Bone marrow (tissue), 2 donors: ENCODE measurements around the gene OR10H3.
"Not testable (repeated sequence)": the region's sequence is repeated elsewhere in the genome, so short reads cannot be mapped to it uniquely, and the experiment has no call there.

ENCODE experiments used
- DNase-seq, 2 donors: peaks; one replicate each; lab custom pipeline; 2025; lab: John Stamatoyannopoulos, UW

Gene OR10H3

DNA sequence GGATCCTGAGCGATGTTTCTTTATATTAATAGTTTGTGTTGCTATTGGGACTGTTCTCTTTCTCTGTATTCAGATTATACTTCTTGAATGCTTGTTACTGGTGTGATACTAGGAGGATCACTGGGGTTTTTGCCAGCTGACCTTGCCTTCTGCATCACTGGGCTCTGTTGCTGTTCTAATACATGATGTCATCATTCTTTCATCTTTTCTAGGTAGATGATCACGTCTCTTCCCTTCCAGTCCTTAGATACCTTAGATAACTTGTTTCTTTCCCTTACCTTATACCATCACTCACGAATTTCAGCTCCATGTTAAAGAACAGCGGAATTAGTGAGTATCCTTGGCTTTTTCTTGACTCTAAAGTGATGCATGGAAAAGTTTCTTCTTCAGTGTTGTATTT, at the start of gene OR10H3:
OR10H3 (plus strand) TSS at position 264 of the 400 bp plus-strand sequence. CDS start 3,408 bp downstream, outside the sequence.
- DNase-seq, result no peak

GRCh38 chr19:15696654-15697194, 41.1 kb upstream of the OR10H3 start:
- DNase-seq, result no peak

DNA sequence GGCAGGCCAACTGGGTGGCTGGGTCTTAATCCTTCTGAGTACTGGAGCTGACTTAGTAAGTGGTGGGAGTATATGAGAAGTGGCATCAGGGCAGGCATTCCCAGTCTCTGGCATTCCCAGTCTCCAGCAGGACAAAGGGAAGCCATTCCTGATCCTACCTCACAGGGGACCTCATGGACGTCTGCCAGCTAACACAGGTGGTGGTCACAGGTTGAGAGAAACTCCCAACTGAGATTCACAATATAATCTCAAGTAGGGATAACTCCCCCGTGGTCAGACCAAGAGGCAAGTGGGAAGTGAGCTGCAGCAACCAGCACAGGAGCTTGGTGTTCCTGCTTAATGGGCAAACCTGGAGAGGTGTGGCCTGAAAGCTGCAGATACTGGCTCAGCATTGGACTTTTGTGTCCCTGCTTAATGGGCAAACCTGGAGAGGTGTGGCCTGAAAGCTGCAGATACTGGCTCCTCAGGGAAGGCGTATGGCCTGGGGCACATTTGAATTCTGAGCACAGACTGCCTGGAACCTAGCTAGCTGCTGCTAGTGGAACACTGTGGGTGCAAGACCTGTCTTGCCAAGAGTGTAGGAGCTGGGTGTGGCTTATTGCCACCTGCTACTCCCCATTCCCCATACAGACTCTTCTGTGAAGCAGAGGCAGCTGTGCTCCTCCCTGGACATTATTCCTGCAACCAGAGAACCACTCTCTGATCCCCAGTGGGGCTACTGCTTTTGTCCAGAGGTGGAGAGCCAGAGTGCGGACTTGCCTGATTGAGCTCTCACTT, 35.8 kb upstream of the OR10H3 start:
- no peak for DNase-seq

DNA sequence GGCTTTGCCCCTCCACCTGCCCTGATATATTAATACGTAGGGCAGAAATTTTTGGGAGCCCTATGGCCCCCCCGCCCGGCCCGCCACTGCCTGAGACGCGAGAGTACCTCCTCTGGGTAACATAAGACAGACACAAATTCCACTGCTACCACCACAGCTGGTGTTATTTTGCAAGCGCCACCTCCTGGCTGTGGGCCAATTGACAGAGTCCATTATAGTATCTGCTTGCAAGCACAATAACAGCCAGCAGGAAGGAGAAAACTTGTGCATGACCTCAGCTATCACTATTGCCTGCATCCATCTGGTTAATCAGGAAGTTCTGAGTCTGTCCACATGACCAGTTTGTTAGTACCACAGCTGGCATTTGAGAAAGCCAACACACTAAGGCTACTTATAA, 35.3 kb upstream of the OR10H3 start:
- peak in 1 of 2 donors; percentile 84 for DNase-seq

GRCh38 chr19:15714638-15715037, 23.1 kb upstream of the OR10H3 start:
- DNase-seq, result no peak

DNA sequence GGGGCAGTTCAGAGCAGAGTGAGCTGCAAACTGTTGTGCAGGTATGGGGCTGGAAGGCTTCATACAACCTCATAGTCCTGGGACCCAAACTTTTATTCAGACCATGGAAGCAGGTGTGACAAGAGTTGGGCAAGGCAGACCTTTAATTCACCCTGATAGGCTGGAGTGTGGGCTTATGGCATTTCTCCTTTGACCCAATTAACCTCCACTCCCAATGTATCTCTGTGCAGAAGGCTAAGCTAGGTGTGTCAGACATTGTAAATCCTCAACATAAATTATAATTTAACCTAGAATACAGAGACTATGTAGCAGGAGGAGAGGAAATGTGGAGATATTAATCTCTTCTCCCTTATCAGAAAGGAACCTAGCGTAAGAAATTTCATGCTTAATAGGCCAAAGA, 22.1 kb upstream of the OR10H3 start:
- DNase-seq, result no peak

- DNase-seq, result no peak
Observed at GRCh38 chr19:15717809-15718208, 20.0 kb upstream of the OR10H3 start.

- no peak for DNase-seq
Observed at GRCh38 chr19:15721268-15721667, 16.5 kb upstream of the OR10H3 start.

DNA sequence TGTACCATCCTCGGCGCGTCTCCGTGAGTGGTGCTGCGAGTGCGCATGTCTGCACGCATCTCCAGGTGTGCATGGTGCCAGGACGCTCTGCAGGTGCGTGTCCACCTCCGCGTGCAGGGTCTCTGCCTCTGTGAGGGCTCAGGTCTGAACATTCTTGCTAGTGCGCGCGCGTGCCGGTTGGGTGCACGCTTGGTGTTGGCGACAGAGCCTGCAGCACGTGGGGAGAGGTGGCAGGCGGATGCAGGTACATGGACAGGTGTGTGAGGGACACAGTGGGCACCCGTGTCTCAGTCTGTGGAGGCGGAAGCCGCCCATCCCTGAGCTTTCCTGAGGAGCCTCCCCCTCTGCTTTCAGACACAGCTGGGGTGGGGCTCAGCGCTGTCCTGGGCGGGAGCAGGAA, 14.8 kb upstream of the OR10H3 start:
- no peak for DNase-seq

DNA sequence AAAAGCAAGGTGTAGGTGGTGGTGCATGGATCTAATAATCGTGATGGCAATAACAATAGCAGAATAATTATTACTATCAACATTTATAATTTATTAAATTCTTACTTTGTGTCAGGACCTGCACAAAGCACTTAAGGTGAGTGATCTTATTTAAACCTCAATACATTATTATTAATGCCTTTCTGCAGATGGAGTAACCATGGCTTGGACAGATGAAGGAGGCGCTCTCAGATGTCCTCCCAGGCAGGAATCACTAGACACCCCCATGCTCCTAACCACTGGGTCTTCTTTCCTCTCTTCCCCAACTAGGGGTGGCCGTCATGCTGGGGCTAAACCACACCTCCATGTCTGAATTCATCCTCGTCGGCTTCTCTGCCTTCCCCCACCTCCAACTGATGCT, 10.1 kb upstream of the OR10H3 start, which contains the start of gene OR10H2:
OR10H2 (plus strand) TSS at position 301 of the 400 bp plus-strand sequence; CDS start at position 321, 20 bp downstream.
- no peak for DNase-seq

DNA sequence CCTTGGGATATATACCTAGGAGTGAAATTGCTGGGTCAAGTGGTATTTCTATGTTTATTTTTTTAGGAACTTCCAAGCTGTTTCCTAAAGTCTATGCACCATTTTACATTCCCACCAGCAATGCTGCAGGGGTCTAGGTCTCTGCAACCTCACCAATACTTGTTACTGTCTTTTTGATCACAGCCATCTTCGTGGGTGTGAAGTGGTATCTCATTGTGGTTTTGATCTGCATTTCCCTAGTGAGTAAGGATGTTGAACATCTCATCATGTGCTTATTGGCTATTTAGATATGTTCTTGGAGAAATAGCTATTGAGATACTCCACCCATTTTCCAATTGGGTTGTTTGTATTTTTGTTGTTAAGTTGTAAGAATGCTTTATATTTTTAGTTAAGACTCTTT, 7.2 kb upstream of the OR10H3 start:
- DNase-seq, result no peak

- no peak for DNase-seq
Observed at GRCh38 chr19:15732388-15732787, 5.4 kb upstream of the OR10H3 start.

DNA sequence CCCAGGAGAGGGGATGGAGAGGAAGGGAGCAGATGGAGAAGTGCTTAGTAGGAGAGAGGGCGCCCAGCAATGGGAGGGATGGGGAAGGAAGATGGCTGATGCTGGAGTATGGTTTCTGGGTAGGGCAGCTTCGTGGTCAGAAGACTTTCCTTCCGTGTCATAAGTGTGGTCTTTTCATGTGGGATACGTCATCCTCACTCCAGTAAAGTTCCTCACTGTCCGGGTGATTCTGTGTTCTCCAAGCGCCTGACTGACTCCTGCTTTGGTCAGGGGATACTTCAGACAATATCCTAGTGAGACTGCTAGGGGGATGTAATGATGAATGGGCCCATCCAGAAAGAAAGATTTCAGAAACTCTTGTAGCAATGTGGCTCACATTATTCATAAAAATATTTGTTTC, 3.9 kb upstream of the OR10H3 start:
- no peak for DNase-seq

GRCh38 chr19:15740785-15741184, 3.0 kb downstream of the OR10H3 start:
- DNase-seq, result no peak

- DNase-seq, result no peak
Observed at GRCh38 chr19:15748239-15748638, 10.5 kb downstream of the OR10H3 start.

DNA sequence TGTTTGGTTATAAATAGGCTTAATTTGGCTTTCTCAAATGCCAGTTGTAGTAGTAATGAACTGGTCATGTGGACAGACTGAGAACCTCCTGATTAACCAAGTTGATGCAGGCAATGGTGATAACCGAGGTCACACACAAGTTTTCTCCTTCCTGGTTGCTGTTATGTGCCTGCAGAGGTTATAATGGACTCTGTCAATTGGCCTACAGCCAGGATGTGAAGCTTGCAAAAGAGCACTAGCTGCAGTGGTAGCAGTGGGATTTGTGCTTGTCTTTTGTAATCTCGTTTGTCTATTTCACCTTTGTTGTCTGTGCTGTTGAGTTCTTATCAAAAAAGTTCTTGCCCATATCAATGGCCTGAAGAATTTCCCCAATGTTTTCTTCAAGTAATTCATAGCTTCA, 20.6 kb downstream of the OR10H3 start:
- no peak for DNase-seq

GRCh38 chr19:15759962-15760565, 22.3 kb downstream of the OR10H3 start:
- no peak for DNase-seq

DNA sequence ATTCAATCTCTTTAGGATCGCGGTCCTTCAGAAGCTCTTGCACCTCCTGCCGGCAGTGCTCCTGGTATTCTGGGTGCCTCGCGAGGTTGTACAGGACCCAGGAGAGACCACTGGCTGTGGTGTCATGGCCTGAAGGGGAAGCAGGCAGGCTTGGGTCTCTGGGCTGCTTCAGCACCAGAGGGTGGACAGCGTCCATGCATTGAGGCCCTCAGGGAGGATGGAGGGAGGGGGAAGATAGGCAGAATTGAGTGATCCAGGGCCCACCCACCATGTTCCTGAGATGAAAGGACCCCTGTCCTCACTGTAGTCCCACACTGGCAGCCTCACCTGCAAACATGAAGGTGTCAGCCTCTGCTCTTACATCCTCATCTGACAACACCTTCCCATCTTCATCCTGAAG, 31.8 kb downstream of the OR10H3 start:
- no peak for DNase-seq

- not testable (repeated sequence) for DNase-seq
Observed at GRCh38 chr19:15774159-15774558, 36.4 kb downstream of the OR10H3 start.

- no peak for DNase-seq
Observed at GRCh38 chr19:15775249-15775648, 37.5 kb downstream of the OR10H3 start.

- DNase-seq, result no peak
Observed at GRCh38 chr19:15776264-15776663, 38.5 kb downstream of the OR10H3 start.

GRCh38 chr19:15776991-15777970, 39.5 kb downstream of the OR10H3 start:
- no peak for DNase-seq
